Measurements from ENCODE around the gene SUMO3. TPM values are rescaled to one million over a fixed set of nuclear protein-coding genes. Genes with fewer than 3 reads are reported as not detected.

Gene SUMO3
- total and polyA plus RNA-seq, 2 donors (not counting 3 experiments of a cell fraction or from before 2014, with no cell fraction given): 102 to 123 TPM

- TF ChIP-seq, protein P1, sequence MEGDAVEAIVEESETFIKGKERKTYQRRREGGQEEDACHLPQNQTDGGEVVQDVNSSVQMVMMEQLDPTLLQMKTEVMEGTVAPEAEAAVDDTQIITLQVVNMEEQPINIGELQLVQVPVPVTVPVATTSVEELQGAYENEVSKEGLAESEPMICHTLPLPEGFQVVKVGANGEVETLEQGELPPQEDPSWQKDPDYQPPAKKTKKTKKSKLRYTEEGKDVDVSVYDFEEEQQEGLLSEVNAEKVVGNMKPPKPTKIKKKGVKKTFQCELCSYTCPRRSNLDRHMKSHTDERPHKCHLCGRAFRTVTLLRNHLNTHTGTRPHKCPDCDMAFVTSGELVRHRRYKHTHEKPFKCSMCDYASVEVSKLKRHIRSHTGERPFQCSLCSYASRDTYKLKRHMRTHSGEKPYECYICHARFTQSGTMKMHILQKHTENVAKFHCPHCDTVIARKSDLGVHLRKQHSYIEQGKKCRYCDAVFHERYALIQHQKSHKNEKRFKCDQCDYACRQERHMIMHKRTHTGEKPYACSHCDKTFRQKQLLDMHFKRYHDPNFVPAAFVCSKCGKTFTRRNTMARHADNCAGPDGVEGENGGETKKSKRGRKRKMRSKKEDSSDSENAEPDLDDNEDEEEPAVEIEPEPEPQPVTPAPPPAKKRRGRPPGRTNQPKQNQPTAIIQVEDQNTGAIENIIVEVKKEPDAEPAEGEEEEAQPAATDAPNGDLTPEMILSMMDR (IDR thresholded peaks at IDR 0.05; ENCODE audit: extremely low read depth in 1 of 2, insufficient read depth in 1 of 2, low read depth in 1 of 2, low read length in 2 of 2): no peak
- TF ChIP-seq POLR2A (IDR thresholded peaks at IDR 0.05; ENCODE audit: low read depth, low read length) (no peak), MYC (IDR thresholded peaks at IDR 0.05; ENCODE audit: low read depth, low read length) (no peak), JUN (IDR thresholded peaks at IDR 0.05; ENCODE audit: borderline replicate concordance, insufficient read depth, insufficient read length, low read depth) (no peak), MAX (IDR thresholded peaks at IDR 0.05; ENCODE audit: insufficient read depth, insufficient read length) (no peak), EZH2 (IDR thresholded peaks at IDR 0.05; ENCODE audit: borderline replicate concordance, low read depth, low read length, severe bottlenecking) (no peak), GATA2 (IDR thresholded peaks at IDR 0.05; ENCODE audit: insufficient read depth, insufficient read length, low read depth, low read length) (no peak), FOS (IDR thresholded peaks at IDR 0.05; ENCODE audit: borderline replicate concordance, insufficient read depth, low read length) (no peak), POLR2AphosphoS5 (IDR thresholded peaks at IDR 0.05; ENCODE audit: insufficient read depth, low read depth, low read length) (no peak)
- Histone ChIP-seq H3K27me3 (ENCODE audit: control insufficient read depth in 2 of 2, insufficient read depth in 2 of 2, low read length in 2 of 2) (peaks cover 2 to 4% of the 10 kb centered on the region in 2 experiments), H3K4me3 (replicated peaks in 1 of 3; ENCODE audit: insufficient read depth in 1 of 3, low read depth in 1 of 3, low read length in 3 of 3) (no peak overlapping the region), H2AFZ (ENCODE audit: low read depth, low read length) (no peak overlapping the region), H3K4me1 (ENCODE audit: control insufficient read depth, extremely low read depth, insufficient read depth, low read length) (peaks cover 16% of the 10 kb centered on the region), H3K79me2 (ENCODE audit: control insufficient read depth, insufficient read depth, low read length) (no peaks in the 10 kb centered on the region), H3K9me3 (replicated peaks; ENCODE audit: control insufficient read depth, insufficient read depth, low read length) (no peaks in the 10 kb centered on the region), H4K20me1 (replicated peaks; ENCODE audit: control insufficient read depth, extremely low read depth, insufficient read depth, low read length) (no peaks in the 10 kb centered on the region), H3K36me3 (ENCODE audit: control insufficient read depth in 2 of 2, extremely low read depth in 1 of 2, insufficient read depth in 2 of 2, low read length in 2 of 2) (peaks cover 6 to 7% of the 10 kb centered on the region in 2 experiments), H3K4me2 (ENCODE audit: insufficient read depth, low read length) (no peak overlapping the region), H3K9ac (replicated peaks; ENCODE audit: extremely low read depth, insufficient read depth, low read length) (no peak overlapping the region), H3K27ac (ENCODE audit: insufficient read depth, low read depth, low read length) (no peak overlapping the region), H3K9me1 (replicated peaks; ENCODE audit: control insufficient read depth, extremely low read depth, insufficient read depth, low read length) (no peaks in the 10 kb centered on the region)
- dilution Hi-C loops (cut with MboI; ENCODE audit: extremely low pct_ligation_motif_present, low sequenced_read_pairs): no loop called here
- no TSS peak for BruUV-seq (replicated peaks)
- POLR2A ChIA-PET: no interaction called here
- CTCF ChIA-PET: no interaction called here
- DNase-seq (ENCODE audit: low read depth, low spot score) (no peak), FAIRE-seq (no peak)
- intact Hi-C loops (cut with micrococcal nuclease): no loop called here
Observed at GRCh38 chr21:44844256-44844655, 26.4 kb upstream of the SUMO3 start.

All from endothelial cell of umbilical vein (primary cell).